Gastrocnemius medialis (tissue), 4 donors: ENCODE measurements around the gene SHC1.

Experiments
- POLR2A ChIP-seq, 2 donors: fragments of 450-650 bp; IDR thresholded peaks; one replicate each; pipeline ENCODE4 v1.6.1; 2017; ENCODE audit warnings: antibody characterized with exemption in 2 of 2, mild to moderate bottlenecking in 2 of 2, moderate library complexity in 2 of 2
- TF ChIP-seq, protein P1 (sequence below), 5 experiments: fragments of 450-650 bp in 3 of 5; fragments of 200-600 bp in 2 of 5; sonication (generic) in 2 of 5; IDR thresholded peaks in 4 of 5; conservative IDR thresholded peaks in 1 of 5; 1 replicate in 4 of 5; 2 replicates in 1 of 5; pipeline ENCODE4 v1.5.1; 2016 to 2019; ENCODE audit warnings: antibody characterized with exemption in 5 of 5, mild to moderate bottlenecking in 3 of 5, moderate library complexity in 3 of 5

GRCh38 chr1:154943649-154944400 lies 26.7 kb downstream of the SHC1 start:
- TF ChIP-seq, protein P1, sequence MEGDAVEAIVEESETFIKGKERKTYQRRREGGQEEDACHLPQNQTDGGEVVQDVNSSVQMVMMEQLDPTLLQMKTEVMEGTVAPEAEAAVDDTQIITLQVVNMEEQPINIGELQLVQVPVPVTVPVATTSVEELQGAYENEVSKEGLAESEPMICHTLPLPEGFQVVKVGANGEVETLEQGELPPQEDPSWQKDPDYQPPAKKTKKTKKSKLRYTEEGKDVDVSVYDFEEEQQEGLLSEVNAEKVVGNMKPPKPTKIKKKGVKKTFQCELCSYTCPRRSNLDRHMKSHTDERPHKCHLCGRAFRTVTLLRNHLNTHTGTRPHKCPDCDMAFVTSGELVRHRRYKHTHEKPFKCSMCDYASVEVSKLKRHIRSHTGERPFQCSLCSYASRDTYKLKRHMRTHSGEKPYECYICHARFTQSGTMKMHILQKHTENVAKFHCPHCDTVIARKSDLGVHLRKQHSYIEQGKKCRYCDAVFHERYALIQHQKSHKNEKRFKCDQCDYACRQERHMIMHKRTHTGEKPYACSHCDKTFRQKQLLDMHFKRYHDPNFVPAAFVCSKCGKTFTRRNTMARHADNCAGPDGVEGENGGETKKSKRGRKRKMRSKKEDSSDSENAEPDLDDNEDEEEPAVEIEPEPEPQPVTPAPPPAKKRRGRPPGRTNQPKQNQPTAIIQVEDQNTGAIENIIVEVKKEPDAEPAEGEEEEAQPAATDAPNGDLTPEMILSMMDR (IDR thresholded peaks at IDR 0.05 in 4 of 5, conservative IDR thresholded peaks at IDR 0.05 in 1 of 5): peak; percentile 34 to 79 (median 60)
- TF ChIP-seq POLR2A (IDR thresholded peaks at IDR 0.05): no peak
